H1 (cell line): ENCODE data around the gene RIMS1. TPM values are rescaled to one million over a fixed set of nuclear protein-coding genes. Genes with fewer than 3 reads are reported as not detected.

ENCODE experiments used
- CBX8 ChIP-seq: fragments of 300-800, 300-1000 bp; sonication (generic); IDR thresholded peaks from 2 replicates; pipeline ENCODE4 v1.7.1; 2016; ENCODE audit warnings: low read depth, low read length, borderline replicate concordance
- E2F6 ChIP-seq: IDR thresholded peaks from 2 replicates; pipeline ENCODE4 v1.6.1; 2012; ENCODE audit warnings: inconsistent platforms
- JUN ChIP-seq: IDR thresholded peaks from 2 replicates; pipeline ENCODE4 v1.6.1; 2011; ENCODE audit warnings: low read depth, mild to moderate bottlenecking, improper control_type of control experiment, low read length
- KDM5A ChIP-seq: fragments of 200-600 bp; IDR thresholded peaks from 2 replicates; pipeline ENCODE4 v1.7.1; 2012; ENCODE audit warnings: mild to moderate bottlenecking, low read length, inconsistent platforms, mixed read lengths
- MAX ChIP-seq: IDR thresholded peaks from 2 replicates; pipeline ENCODE4 v1.6.1; 2012; ENCODE audit warnings: inconsistent platforms
- polyA plus RNA-seq, 7 experiments: library from polyadenylated mRNA; depleted of rRNA in 3 of 7; stranded (reverse) in 5 of 7; unstranded in 2 of 7; fragments of >200 nt in 5 of 7; fragments of 200-250 nt in 2 of 7; gene quantifications; 1 replicate in 5 of 7; 2 replicates in 1 of 7; 4 replicates in 1 of 7; pipeline versions ENCODE4 v1.2.1 to v1.2.3, GENCODE V29; 2011 to 2013; ENCODE audit warnings: missing spikeins in 2 of 7, mixed read lengths in 2 of 7
- total RNA-seq: library from RNA; stranded (reverse); fragmentation: NEBNext Ultra II Directional; extraction: Animal tissue kit (Norgen Biotek cat#: 25700); gene quantifications from 2 replicates; pipeline ENCODE4 v1.2.1, GENCODE V29; 2021

RIMS1 gene
- total and polyA plus RNA-seq, 2 of the 8 experiments (the other 6 are each of a cell fraction or from before 2014, with no cell fraction given): 0.63 to 2.3 TPM

GRCh38 chr6:71979911-71980310, 93.6 kb downstream of the RIMS1 start (continued):
- TF ChIP-seq KDM5A (no peak), E2F6 (no peak), MAX (no peak), CBX8 (no peak), JUN (no peak)
